Astrocyte (in vitro differentiated cells and primary cell): Measurements from ENCODE around the gene UTS2B. TPM values are rescaled to one million over a fixed set of nuclear protein-coding genes. Genes with fewer than 3 reads are reported as not detected.

ENCODE experiments used
- DNase-seq: peaks from one replicate; pipeline ENCODE4 v3.0.0-alpha.2; 2010; ENCODE audit warnings: low read depth
- FAIRE-seq: peaks from 2 replicates; lab custom pipeline; 2011; peaks lifted over from hg19 to GRCh38; lab: Jason Lieb, UNC
- H2AFZ ChIP-seq: 2 replicates; pipeline ENCODE4 v1.6.0; 2012; ENCODE audit warnings: low read depth, low read length, inconsistent platforms
- H3K27ac ChIP-seq: 2 replicates; pipeline ENCODE4 v1.5.1; 2011; ENCODE audit warnings: low read depth, low read length, inconsistent platforms
- H3K27me3 ChIP-seq: 2 replicates; pipeline ENCODE4 v1.6.0; 2011; ENCODE audit warnings: low read length, inconsistent platforms; ENCODE audit not compliant: insufficient read depth
- H3K36me3 ChIP-seq: 2 replicates; pipeline ENCODE4 v1.5.1; 2011; ENCODE audit warnings: low read length, inconsistent platforms; ENCODE audit not compliant: insufficient read depth
- H3K4me1 ChIP-seq: 2 replicates; pipeline ENCODE4 v1.5.1; 2011; ENCODE audit warnings: low read length, inconsistent platforms; ENCODE audit not compliant: insufficient read depth
- H3K4me2 ChIP-seq: 2 replicates; pipeline ENCODE4 v1.6.0; 2012; ENCODE audit warnings: low read length, inconsistent platforms
- H3K4me3 ChIP-seq: 2 replicates; pipeline ENCODE4 v1.5.1; 2011; ENCODE audit warnings: low read depth, mild to moderate bottlenecking, low read length, inconsistent platforms; ENCODE audit not compliant: insufficient read depth
- H3K79me2 ChIP-seq: 2 replicates; pipeline ENCODE4 v1.6.0; 2012; ENCODE audit warnings: mild to moderate bottlenecking, low read length, inconsistent platforms; ENCODE audit not compliant: insufficient read depth
- H3K9ac ChIP-seq: 2 replicates; pipeline ENCODE4 v1.6.0; 2012; ENCODE audit warnings: mild to moderate bottlenecking, low read length, inconsistent platforms
- H3K9me3 ChIP-seq: 2 replicates; pipeline ENCODE4 v1.5.1; 2012; ENCODE audit warnings: low read depth, mild to moderate bottlenecking, low read length, inconsistent platforms; ENCODE audit not compliant: insufficient read depth
- H4K20me1 ChIP-seq: 2 replicates; pipeline ENCODE4 v1.6.0; 2012; ENCODE audit warnings: low read length, inconsistent platforms; ENCODE audit not compliant: insufficient read depth
- H3K27ac Mint-ChIP-seq: one replicate; pipeline ENCODE4 v1.8.0; 2021; ENCODE audit warnings: mild to moderate bottlenecking, mixed read lengths; ENCODE audit not compliant: unreplicated experiment
- H3K27me3 Mint-ChIP-seq: one replicate; pipeline ENCODE4 v1.8.0; 2021; ENCODE audit warnings: low read depth, mixed read lengths; ENCODE audit not compliant: unreplicated experiment
- H3K36me3 Mint-ChIP-seq: one replicate; pipeline ENCODE4 v1.8.0; 2021; ENCODE audit warnings: low read depth, mixed read lengths; ENCODE audit not compliant: unreplicated experiment
- H3K4me1 Mint-ChIP-seq: one replicate; pipeline ENCODE4 v1.8.0; 2021; ENCODE audit warnings: low read depth, mixed read lengths; ENCODE audit not compliant: unreplicated experiment
- H3K4me3 Mint-ChIP-seq: one replicate; pipeline ENCODE4 v1.8.0; 2021; ENCODE audit warnings: mild to moderate bottlenecking, moderate library complexity, mixed read lengths; ENCODE audit not compliant: unreplicated experiment
- H3K9me3 Mint-ChIP-seq: one replicate; pipeline ENCODE4 v1.8.0; 2021; ENCODE audit warnings: mild to moderate bottlenecking, mixed read lengths; ENCODE audit not compliant: unreplicated experiment
- EZH2 ChIP-seq: IDR thresholded peaks from 2 replicates; pipeline ENCODE4 v1.6.1; 2012; ENCODE audit warnings: mild to moderate bottlenecking, low read length, inconsistent platforms; ENCODE audit not compliant: insufficient read depth
- total RNA-seq: library from RNA; stranded (reverse); gene quantifications from 2 replicates; pipeline ENCODE4 v1.2.1, GENCODE V29; 2021
- TF ChIP-seq, protein P1 (sequence below): IDR thresholded peaks from 2 replicates; pipeline ENCODE4 v1.5.1; 2011; ENCODE audit warnings: low read depth, mild to moderate bottlenecking, inconsistent platforms, low read length, moderate library complexity; ENCODE audit not compliant: insufficient read depth

Gene UTS2B
- total RNA-seq, 1 donor from 2014 or later: 0.75 TPM

DNA sequence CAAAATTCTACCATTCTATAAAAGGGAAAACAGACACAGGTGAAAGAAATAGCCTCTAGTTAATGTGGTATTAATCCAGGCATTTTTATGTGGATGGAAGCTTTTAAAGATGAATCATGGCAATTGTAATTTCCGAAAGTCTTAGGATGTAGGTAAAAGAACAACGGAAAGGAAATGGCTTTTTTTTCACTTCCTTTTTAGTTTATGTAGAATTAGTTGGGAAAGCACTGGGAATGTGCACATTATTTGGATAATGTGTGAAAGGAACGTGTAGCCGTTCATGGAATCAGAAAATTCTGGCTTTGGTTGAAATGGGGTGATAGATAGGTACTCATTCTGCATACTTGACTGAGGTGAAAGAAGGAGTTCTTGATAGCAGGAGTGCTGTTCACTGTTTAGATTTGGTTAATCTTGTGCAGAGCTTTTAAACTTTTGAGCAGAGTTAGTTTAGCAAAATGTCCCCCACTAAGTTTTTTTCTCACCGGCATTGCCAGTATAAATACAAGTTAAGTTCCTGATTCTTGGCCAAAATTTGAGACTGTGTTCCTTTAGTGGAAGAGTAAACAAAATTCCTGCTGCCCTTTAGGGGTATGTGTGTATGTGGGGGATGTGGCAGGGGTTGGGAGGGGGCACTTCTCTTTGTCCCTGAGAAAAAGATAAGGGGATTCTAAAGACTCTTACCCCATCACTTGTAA lies 20.2 kb upstream of the UTS2B start:
- Histone ChIP-seq H3K27ac (peak overlapping the region; percentile 29), H3K4me1 (peaks cover 15% of the 10 kb centered on the region), H3K9me3 (no peaks in the 10 kb centered on the region), H3K4me2 (peak overlapping the region; percentile 81), H2AFZ (no peak overlapping the region), H3K4me3 (peak overlapping the region; percentile 21), H3K27me3 (no peaks in the 10 kb centered on the region), H3K9ac (peak overlapping the region; percentile 3), H4K20me1 (peaks cover 26% of the 10 kb centered on the region), H3K79me2 (peaks cover 100% of the 10 kb centered on the region), H3K36me3 (no peaks in the 10 kb centered on the region)
- DNase-seq (no peak), FAIRE-seq (no peak)
- H3K4me3 Mint-ChIP-seq: no peak overlapping the region
- peaks cover 38% of the 10 kb centered on the region for H3K4me1 Mint-ChIP-seq
- no peaks in the 10 kb centered on the region for H3K27me3 Mint-ChIP-seq
- no peaks in the 10 kb centered on the region for H3K36me3 Mint-ChIP-seq
- H3K27ac Mint-ChIP-seq: peak overlapping the region; percentile 12
- no peak for TF ChIP-seq EZH2
- H3K9me3 Mint-ChIP-seq: no peaks in the 10 kb centered on the region

DNA sequence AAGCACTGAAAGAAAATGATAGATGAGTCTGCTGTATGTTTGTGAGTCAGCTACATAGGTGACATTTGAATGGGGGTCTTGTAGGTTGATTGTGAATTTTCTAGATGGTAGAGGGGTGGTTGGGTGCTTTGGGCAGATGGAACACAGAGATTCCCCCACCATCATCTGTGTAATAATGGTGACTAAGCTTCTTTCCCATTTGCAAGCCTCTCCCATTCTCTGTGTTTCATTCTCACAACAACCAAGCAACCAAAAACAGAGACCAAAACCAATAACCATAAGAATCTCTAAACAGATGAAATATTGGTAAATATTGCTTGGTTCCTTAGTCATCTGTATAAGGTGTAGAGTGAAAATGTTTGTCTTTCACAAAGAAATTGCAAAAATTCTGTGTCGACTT lies 17.8 kb upstream of the UTS2B start:
- FAIRE-seq (peak; percentile 5), DNase-seq (no peak)
- H3K4me2 ChIP-seq: no peak overlapping the region
- H3K36me3 ChIP-seq: no peaks in the 10 kb centered on the region
- peaks cover 45% of the 10 kb centered on the region for H3K4me1 Mint-ChIP-seq
- H4K20me1 ChIP-seq: peaks cover 39% of the 10 kb centered on the region
- H3K9me3 ChIP-seq: no peaks in the 10 kb centered on the region
- H3K79me2 ChIP-seq: peaks cover 100% of the 10 kb centered on the region
- H3K27ac ChIP-seq: no peak overlapping the region
- H3K27me3 ChIP-seq: no peaks in the 10 kb centered on the region
- no peak overlapping the region for H3K9ac ChIP-seq
- no peaks in the 10 kb centered on the region for H3K9me3 Mint-ChIP-seq
- TF ChIP-seq, protein P1, sequence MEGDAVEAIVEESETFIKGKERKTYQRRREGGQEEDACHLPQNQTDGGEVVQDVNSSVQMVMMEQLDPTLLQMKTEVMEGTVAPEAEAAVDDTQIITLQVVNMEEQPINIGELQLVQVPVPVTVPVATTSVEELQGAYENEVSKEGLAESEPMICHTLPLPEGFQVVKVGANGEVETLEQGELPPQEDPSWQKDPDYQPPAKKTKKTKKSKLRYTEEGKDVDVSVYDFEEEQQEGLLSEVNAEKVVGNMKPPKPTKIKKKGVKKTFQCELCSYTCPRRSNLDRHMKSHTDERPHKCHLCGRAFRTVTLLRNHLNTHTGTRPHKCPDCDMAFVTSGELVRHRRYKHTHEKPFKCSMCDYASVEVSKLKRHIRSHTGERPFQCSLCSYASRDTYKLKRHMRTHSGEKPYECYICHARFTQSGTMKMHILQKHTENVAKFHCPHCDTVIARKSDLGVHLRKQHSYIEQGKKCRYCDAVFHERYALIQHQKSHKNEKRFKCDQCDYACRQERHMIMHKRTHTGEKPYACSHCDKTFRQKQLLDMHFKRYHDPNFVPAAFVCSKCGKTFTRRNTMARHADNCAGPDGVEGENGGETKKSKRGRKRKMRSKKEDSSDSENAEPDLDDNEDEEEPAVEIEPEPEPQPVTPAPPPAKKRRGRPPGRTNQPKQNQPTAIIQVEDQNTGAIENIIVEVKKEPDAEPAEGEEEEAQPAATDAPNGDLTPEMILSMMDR: no peak
- TF ChIP-seq EZH2: no peak
- H2AFZ ChIP-seq: no peak overlapping the region
- peaks cover 14% of the 10 kb centered on the region for H3K4me1 ChIP-seq
- H3K4me3 Mint-ChIP-seq: no peak overlapping the region
- H3K36me3 Mint-ChIP-seq: no peaks in the 10 kb centered on the region
- H3K27me3 Mint-ChIP-seq: no peaks in the 10 kb centered on the region
- no peak overlapping the region for H3K4me3 ChIP-seq
- H3K27ac Mint-ChIP-seq: no peak overlapping the region

DNA sequence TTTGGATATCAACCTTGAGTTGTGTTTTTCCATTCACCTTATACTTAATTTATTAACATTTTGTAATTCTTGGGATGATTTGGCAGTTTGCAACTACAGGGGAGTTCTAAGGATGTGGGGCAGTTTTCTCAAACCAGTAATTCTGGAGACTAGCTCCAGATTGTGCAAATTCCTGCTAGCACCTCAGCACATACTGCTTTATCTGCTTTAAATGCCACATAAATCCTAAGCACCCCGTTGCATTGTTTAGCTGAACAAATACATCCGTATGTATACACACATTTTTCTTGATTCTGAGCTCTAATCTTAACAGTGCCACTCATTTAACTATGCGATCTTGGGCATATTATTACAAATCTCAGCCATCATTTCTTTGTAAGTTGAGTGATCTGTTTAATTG lies 16.9 kb upstream of the UTS2B start:
- no peak overlapping the region for H3K27ac Mint-ChIP-seq

More for the DNA sequence above, 16.9 kb upstream of the UTS2B start:
- H3K27me3 ChIP-seq: no peaks in the 10 kb centered on the region
- no peaks in the 10 kb centered on the region for H3K36me3 ChIP-seq
- no peak overlapping the region for H3K9ac ChIP-seq
- DNase-seq: no peak
- H3K4me1 ChIP-seq: peaks cover 18% of the 10 kb centered on the region
- H3K27me3 Mint-ChIP-seq: no peaks in the 10 kb centered on the region
- no peak for TF ChIP-seq EZH2
- TF ChIP-seq, protein P1: no peak
- no peaks in the 10 kb centered on the region for H3K36me3 Mint-ChIP-seq
- peaks cover 54% of the 10 kb centered on the region for H3K4me1 Mint-ChIP-seq
- no peak overlapping the region for H3K27ac ChIP-seq
- H3K4me3 Mint-ChIP-seq: no peak overlapping the region
- no peaks in the 10 kb centered on the region for H3K9me3 Mint-ChIP-seq
- H3K4me3 ChIP-seq: no peak overlapping the region
- no peak overlapping the region for H3K4me2 ChIP-seq
- H3K9me3 ChIP-seq: no peaks in the 10 kb centered on the region
- H3K79me2 ChIP-seq: peaks cover 100% of the 10 kb centered on the region
- FAIRE-seq: no peak
- H4K20me1 ChIP-seq: peaks cover 43% of the 10 kb centered on the region
- no peak overlapping the region for H2AFZ ChIP-seq
